HG02852 (cell line): ENCODE measurements around the gene CCDC188.

Experiments
- ATAC-seq: cut with Tn5 transposase; IDR thresholded peaks from one replicate; pipeline ENCODE4 v1.9.1; 2021; ENCODE audit warnings: mild to moderate bottlenecking, moderate library complexity; ENCODE audit not compliant: unreplicated experiment

CCDC188 gene

DNA sequence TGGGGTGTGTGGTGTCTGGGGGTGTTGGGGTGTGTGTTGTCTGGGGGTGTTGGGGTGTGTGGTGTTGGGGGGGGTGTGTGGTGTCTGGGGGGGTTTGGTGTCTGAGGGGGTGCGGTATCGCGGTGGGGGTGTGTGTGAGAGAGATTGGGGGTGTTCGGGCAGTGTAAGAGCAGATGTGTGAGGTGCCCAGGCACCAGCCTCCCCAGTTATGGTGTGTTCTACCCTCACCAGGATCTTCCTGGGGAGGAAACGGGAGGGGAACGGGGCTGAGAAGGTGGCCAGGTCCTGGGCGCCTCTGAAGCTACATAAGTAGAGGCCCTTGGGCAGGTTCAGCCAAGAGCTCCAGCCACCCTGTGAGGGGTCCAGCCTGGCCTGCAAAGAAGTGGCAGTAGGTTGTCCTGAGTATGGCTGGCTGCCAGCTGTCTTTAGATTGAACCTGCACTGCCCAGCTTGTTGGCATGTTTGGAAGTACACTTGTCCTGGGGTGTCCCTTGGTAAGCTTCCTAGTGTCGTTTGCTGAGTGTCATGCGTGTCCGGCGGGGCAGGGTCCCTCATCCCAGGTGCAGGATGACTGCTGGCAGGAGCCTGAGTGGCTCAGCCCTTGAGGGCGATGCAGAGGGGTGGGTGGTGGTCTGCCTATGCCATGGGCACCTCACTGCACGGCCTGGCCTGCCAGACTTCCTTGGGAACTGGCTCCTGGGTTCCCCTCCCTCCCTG is 27.3 kb downstream of the CCDC188 start:
- no peak for ATAC-seq

DNA sequence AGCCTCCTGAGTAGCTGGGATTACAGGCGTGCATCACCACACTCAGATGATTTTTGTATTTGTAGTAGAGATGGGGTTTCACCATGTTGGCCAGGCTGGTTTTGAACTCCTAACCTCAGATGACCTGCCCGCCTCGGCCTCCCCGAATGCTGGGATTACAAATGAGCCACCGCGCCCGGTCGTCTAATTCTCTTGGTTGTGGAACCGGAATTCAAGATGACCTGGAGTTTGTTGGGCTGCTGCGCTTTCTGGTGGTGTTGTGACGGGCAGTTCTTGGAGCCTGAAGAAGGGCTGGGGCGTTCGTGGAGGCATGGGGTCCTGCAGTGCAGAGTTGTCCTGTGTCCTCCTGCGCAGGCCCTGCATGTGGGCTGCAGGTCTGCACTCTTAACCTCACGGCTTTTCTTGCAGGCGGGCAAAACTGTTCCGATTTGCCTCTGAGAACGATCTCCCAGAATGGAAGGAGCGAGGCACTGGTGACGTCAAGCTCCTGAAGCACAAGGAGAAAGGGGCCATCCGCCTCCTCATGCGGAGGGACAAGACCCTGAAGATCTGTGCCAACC is 28.9 kb downstream of the CCDC188 start:
- no peak for ATAC-seq

DNA sequence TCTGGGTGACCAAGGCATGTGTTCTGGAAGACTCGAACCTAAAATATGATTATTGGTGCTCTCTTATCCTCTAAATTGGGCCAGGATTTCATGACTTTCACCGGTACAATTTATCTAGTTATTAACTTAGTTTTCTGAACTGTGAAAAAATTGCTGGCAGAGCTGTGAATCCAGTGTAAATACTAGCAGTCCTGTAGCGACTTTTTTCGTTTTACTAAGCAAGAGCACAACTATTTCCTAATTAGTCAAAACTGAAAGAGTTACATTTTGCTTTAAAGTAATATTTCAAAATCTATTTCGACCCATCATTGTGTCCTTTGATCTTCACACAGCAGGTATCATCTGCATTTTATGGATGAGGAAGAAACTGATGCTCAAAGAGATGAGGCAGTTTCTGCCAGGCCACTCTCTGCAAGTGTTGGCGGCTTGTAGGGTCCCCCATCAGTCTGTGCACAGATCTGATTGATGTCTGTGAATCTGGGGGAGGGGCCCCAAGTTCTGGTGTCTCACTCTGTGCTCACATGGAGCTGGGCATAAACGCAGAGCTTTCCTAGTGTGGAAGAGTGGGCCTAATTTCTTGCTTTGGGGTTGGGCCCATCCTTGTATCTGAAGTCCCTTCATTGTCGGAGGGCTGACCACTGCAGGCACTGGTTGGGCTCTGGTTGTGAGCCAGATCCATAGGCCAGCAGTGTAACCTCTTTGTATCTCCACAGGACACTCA is 32.4 kb downstream of the CCDC188 start:
- ATAC-seq: no peak

DNA sequence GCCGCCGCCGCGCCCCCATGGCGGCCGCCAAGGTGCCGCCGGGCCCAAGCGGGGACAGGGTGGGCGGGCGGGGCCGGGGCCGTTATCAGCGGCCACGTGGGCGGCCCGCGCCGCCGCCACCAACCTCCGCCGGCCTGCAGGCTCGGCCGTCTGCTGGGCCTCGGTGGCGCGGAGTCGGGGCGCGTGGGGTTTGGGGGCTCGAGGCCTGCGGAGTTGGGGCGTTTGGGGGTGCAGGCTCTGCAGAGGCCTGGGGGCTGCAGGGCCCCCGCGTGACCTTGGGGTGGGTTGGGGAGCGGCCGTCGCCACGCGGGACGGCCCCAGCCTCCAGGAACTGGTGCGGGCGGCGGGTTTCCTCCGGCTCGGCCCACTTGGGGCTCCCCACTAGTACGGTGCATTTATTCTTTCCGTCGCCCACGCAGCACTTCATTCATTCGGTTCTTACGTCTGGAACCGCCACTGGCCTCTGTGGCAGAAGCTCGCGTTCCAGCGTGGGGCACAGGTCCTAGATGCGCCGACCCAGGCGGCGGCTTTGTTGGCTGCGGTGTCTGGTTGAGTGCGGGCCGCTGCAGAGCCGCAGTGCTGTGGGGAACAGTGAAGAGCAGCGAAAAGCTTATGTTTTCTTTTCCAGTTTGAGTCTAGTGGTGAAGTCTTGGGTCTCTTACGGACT is 33.1 kb downstream of the CCDC188 start:
- peak; percentile 19 for ATAC-seq

DNA sequence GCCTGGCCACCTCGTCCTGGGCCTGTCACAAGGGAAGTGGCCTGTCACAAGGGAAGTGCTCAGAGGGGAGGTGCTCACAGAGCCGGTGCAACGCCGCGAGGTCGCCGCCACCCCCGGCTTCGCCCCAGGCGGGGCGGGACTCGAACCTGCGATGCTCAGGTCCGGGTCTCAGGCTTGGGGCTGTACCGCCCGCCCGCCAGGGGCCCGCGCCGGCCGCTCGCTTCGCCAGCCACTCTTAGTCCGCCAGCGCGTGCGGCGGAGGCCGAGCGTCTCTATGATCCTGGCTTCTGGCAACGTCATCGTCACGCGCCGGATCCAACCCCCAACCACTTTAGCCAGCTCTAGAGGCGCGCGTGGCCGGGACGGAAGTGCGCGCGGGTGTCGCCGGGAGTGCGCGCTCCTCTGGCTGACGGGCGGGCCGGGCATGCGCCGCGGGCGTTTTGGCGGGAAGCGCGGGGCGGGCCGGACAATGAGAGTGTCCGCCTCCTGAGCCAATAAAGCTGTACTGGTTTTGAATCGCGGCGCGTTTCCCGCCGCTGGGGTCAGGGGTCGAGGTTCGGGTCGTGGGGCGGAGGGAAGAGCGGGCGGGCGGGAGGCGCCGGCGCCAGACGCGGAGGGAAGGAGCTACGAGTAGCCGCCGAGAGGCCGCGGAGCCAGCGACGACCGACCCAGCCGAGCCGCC is 33.8 kb downstream of the CCDC188 start, which contains the start of gene TRMT2A:
TSS of gene TRMT2A (minus strand) at position 276 of the 682 bp plus-strand sequence. CDS start 320 bp downstream, outside the sequence.
- ATAC-seq: peak; percentile 73

DNA sequence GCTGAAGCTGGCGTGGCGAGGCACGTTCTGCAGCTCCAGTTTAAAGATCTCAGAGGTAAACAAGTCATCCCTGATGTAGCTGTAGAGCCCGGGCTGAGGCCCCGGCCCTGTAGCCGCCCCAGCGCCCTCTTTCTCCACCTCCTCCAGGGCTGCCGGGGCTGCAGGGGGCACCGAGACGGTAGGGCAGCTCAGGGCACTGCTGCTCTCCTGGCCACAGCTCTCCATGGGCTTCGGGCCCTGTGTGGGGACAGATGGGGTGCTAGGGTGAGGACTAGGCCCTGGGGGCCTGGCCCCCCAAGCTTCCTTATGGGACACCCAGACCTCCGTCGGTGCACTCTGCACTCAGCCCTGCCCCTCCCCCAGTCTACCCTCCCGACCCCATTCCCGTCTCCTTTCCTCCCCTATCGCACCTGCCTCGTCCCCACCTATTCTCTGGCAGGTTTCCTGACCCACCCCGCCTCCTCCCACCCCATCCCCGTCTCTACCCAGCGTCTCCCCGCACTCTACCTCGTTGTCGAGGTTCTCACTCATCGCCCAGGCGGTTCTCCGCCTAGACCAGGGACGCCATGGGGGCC is 34.4 kb downstream of the CCDC188 start:
- ATAC-seq: no peak

DNA sequence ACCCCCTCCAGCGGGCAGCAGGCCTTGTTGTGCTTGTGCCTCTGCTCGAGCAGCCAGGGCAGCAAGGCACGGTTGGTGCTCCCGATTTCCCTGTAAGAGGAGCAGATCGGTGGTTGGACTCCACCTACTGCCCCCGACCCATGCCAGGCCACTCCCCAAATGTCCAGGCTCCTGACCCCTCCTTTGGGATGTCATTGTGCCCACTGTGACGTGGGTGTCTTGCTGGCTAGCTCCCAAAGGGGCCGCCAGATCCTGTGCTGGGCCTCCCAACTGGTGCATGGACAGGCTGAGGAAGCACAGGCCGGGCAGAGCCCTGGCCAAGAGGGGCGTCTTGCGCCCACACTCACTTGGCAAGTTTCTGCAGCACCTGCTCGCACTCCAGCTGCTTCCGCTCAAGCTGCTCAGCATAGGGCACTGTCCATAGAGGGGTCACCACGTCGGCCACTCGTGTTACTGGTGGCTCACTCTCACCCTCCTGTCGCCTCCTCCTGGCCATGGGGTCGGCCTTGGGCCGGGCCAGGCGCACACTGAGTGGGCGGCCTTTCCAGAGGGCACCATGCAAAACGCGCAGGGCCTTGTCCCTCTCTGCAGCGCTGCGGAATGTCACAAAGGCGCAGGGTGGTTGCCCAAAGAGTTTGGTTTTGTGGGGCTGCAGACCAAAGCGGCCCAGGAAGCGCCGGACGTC is 35.0 kb downstream of the CCDC188 start, which contains the start of gene RANBP1:
TSS of gene RANBP1 (plus strand) at position 414 of the 685 bp plus-strand sequence. CDS start at position 495, 81 bp downstream.
- ATAC-seq: no peak

DNA sequence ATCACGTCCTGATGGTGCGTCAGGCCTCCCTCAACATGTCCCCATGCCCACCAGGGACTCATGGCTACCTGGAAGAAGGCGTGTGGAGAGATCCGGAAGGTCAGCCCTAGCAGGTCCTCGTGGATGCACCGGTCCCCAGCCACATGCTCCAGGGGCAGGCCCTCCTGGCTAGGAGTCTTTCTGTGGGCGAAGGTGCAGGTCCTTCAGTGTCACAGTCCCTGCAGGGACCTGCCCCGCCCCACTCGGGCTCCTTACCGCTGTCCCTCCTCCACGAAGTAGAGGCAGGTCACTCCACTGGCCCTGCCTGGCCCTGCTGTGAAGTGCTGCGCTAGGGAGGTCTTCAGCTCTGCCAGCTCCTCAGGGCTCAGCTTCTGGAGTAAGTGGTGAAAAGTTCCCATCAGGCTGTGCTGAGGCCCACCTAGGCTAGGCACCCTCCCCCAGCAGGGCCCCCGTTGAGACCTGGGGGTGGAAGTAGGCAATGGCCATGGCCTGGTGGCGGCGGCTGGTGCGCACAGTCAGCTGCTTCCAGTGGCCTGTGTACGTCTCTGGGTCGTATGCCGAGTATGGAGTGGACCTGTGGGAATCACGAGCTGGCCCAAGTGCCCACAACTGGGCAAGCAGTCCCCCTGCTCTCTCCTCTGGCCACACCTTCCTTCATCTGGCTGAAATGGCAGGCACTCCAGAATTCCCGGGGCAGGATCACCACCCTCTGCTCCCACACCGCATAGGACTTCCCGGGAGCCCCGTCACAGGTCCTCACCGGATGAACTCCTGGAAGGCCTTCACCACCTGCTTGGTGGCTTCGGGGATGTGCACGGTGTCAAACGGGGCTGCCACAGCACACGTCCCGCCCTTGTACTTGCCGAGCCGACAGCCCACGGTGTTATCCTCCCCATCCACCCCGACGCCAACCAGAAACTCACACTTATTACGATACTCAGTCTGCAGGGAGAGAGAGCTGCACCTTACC is 36.1 kb downstream of the CCDC188 start:
- no peak for ATAC-seq

DNA sequence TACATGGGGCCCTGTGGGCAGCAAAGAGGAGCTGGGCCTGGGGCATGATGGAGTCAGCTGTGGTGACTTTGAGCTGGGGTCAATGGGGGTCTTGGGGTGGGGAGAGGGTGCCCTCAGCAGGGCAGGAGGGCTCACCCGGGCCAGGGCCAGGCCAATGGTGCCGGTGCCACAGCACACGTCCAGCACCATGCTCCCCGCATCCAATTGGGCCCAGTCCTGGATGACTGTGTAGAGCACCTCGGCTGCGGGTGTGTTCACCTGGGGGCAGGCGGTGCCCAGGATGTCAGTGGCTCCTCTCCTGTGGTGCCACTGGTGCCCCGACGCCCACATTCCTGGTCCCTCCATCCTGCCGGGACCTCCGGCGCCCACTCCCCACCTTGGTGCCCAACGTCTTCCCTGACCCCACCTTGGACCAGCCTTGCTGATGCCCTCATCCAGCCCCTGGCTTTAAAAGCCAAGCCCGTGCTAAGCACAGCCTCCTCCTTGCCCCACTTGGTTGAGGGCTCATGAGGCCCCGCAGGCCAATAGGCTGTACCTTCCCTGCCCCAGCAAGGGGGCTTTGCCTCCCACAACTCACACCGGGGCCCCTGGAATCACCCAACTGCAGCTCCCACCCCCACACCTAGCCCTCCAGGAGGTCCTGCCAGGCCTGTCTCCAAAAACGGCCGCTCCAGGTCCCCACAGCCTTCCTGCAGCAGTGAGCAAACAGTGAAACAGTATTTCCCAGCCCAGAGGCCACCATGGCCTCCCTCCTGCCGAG is 37.1 kb downstream of the CCDC188 start:
- no peak for ATAC-seq

DNA sequence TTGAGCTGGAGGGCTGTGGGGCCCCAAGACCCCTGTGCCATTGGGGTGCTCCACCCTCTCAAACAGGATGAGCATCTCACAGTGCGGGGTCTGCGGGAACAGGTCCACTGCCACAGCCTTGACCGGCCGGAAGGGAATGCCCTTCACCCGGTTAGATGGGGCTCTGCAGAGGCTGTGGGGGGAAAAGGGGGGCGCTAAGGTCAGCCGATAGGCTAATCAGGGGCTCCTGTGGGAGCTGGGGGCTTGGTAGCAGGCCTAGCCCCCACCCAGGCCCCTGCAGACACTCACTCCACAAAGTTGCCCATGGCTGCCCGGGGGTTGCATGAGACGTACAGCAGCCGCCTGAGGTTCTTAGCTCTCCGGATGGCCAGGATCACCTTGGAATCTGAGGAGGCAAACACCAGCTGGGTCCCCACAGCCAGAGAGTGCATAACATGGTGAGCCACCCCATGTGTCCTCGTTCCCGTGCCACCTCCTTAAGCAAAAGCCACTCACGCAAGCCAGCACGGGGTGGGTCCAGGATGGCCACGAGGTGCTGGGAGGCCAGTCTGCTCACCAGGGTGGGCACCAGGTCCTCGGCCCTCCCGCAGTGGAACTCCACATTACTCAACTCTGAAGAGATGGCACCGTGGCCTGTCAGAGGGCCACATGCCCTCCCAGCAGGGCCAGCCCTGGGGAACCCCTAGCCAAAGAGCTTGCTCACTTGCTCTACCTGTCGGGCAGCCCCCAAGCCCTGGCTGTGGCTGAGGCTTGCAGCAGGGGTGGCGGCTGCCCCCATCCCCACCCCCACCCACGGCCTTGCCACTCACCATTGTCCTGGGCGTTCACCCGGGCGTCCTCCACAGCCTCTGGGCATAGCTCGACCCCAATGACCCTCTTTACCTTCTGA is 38.0 kb downstream of the CCDC188 start:
- ATAC-seq: no peak

DNA sequence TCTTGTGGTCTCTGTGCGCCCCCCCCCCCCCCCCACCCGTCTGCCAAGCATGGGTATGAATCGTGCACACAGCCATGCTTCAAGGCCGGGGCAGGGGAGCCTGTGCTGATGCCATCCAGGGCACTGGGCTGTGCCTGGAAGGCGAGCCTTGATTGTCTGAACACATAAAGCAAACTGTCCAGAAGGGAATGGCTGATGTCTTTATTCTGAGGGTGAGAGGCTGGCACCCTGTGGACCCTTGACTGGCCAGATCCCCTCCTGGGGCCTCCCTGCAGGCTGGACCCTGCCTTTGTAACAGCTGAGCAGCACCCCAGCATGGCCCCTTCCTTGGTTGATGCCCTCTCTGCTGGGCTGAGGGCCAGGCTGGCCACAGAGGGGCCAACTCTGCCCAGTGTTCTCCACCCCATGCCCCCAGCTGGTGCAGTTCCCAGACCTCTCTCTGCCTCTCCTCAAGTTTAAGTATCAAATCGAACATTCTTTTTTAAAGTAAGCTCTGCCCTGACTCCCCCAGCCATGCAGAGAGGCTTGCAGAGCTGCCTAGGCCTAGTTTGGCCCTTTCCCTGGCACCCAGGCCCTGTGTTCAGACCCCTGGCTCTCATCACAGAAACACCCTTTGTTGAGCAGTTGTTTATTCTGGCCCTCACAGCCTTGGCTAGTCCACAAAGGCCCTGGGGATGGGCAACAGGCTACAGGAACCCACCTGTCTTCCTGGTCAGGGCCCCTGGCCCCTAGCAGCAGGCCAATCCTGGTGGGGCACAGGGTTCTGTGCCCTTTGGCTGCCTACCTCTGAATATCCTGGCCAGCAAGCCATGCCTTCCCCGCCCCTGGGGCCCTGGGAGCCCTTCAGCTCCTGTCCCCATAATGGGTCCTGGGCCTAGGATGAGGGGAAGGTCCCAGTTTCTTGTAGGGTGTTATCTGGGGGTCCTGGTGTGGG is 38.9 kb downstream of the CCDC188 start:
- ATAC-seq: no peak

DNA sequence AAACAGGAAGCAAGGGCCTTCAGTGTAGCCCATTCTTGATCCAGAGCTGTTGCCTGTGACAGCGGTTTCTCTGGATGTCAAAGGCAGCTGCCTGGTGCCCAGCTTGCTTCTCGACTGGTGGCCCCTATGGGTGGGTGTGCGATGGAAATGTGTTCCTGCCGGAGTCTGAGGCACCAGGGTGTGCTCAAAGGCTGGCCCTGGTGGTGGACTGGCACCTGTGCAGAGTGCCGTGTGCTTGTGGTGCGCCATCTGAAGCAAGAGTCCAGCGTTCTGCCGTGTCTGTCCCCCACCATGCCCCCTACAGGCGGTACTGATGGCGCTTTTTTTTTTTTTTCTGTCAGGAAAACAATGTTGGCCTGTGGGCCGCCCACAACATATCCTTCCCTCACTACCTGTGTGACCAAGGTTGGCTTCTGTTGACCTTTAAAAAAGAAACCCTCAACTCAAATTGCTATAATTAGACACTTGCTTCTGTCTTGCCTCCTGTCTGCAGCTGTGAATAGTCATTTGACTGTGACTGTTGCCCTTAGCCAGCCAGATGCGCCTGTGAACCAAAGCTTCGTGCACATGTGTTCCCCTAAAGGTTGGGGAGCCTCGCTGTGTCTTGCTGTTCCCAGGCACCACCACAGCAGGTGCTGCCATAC is 39.7 kb downstream of the CCDC188 start:
- ATAC-seq: no peak

DNA sequence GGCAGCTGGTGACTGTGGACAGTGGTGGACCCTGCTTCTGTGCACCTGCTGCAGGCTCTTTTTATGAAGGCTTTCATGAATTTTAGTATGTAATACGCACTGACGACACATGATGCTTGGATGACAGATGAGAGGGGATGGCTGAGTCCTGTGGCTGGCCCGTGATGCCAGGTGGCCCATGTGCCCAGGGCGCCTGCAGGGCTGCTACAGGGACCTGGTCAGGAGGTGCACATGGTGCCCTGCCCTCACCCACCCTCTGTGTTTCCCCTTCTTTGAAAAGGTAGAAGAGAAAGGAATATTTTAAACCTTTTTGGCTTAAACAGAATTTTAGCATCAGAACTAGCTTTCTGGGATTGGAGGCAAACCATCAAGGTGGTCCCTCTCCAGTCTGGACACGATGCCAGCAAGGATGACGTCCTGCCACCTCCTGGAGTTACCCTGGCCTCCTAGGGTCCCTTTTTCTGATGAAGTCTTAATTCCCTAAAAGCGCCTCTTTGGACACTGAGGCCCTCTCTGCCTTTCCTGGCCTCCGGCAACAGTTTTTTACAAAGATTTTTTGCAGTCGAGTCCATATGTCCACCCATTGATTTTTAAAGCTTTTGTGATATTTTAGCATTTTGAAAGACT is 40.4 kb downstream of the CCDC188 start:
- ATAC-seq: no peak

DNA sequence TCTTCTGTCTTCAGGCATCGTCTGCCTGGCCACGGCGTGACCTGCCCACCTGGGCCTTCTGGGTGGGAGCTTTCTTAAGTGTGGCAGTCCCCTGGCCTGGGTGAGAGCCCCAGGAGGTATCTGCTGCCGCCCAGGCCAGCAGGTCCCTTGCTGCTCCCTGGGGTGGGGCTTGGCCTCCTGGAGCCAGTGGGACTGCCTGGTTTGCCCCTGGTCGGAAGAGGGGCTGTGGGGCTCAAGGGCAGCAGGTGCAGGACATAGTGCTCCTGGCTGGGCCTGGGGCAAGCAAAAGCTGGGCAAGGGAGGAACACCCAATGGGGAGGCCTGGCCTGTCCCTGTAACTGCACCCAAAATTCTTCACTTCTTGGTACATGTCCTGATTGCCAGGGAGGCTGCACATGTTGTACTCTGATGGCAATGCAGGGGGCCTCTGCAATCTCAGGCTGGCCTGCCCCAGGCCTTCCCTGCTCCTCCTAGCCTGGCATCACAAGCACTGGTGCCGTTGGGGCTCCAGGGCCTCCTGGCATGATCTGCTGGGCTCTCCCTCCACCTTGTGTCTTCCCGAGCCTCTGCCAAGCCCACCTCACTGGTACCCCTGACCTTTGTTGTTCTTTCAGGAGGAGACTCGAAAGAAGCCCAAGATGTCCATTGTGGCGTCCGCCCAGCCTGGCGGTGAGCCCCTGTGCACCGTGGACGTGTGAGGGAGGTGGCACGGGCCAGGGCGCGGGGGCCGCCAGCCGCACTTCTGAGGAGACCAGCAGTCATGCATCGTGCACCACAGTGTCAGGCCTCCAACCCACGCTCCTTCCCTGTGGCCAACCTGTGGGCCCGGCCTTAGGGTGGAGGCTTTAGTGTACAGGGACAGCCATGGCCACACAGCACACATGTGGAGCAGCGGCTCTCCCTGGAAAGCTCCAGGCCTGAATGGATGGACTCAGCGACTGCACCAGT is 41.2 kb downstream of the CCDC188 start:
- no peak for ATAC-seq
